ENCODE results near the gene FMO1. TPM values are rescaled to one million over a fixed set of nuclear protein-coding genes. Genes with fewer than 3 reads are reported as not detected.

The FMO1 gene
- not detected for polyA plus RNA-seq (2012; ENCODE audit: missing spikeins)

GRCh38 chr1:171248302-171248701 is at the start of gene FMO1:
Gene FMO1 (plus strand): TSS chr1:171248494. CDS start chr1:171258088, 9,594 bp downstream.
- FAIRE-seq, result no peak
- no peak for DNase-seq (ENCODE audit: insufficient read length)
- TF ChIP-seq POLR2A (IDR thresholded peaks at IDR 0.05; ENCODE audit: low read depth, low read length), result no peak
- no peak for TF ChIP-seq TAF1 (IDR thresholded peaks at IDR 0.05; ENCODE audit: borderline replicate concordance, low read depth, low read length)
- no peak for TF ChIP-seq POLR2AphosphoS5 (IDR thresholded peaks at IDR 0.05; ENCODE audit: low read depth, low read length)

GRCh38 chr1:171204296-171204695 is 44.0 kb upstream of the FMO1 start:
- TF ChIP-seq TAF1 (IDR thresholded peaks at IDR 0.05; ENCODE audit: borderline replicate concordance, low read depth, low read length) (no peak), POLR2AphosphoS5 (IDR thresholded peaks at IDR 0.05; ENCODE audit: low read depth, low read length) (no peak), POLR2A (IDR thresholded peaks at IDR 0.05; ENCODE audit: low read depth, low read length) (no peak)
- FAIRE-seq (no peak), DNase-seq (ENCODE audit: insufficient read length) (no peak)

- FAIRE-seq, result no peak
- TF ChIP-seq POLR2AphosphoS5 (IDR thresholded peaks at IDR 0.05; ENCODE audit: low read depth, low read length) (no peak), POLR2A (IDR thresholded peaks at IDR 0.05; ENCODE audit: low read depth, low read length) (no peak), TAF1 (IDR thresholded peaks at IDR 0.05; ENCODE audit: borderline replicate concordance, low read depth, low read length) (no peak)
- no peak for DNase-seq (ENCODE audit: insufficient read length)
Measured at GRCh38 chr1:171206204-171206977, 41.9 kb upstream of the FMO1 start.

- DNase-seq (ENCODE audit: insufficient read length) (no peak), FAIRE-seq (no peak)
- TF ChIP-seq POLR2AphosphoS5 (IDR thresholded peaks at IDR 0.05; ENCODE audit: low read depth, low read length) (no peak), POLR2A (IDR thresholded peaks at IDR 0.05; ENCODE audit: low read depth, low read length) (no peak), TAF1 (IDR thresholded peaks at IDR 0.05; ENCODE audit: borderline replicate concordance, low read depth, low read length) (no peak)
Measured at GRCh38 chr1:171206978-171207355, 41.3 kb upstream of the FMO1 start.

GRCh38 chr1:171207377-171207776 is 40.9 kb upstream of the FMO1 start:
- no peak for FAIRE-seq
- TF ChIP-seq TAF1 (IDR thresholded peaks at IDR 0.05; ENCODE audit: borderline replicate concordance, low read depth, low read length) (no peak), POLR2AphosphoS5 (IDR thresholded peaks at IDR 0.05; ENCODE audit: low read depth, low read length) (no peak), POLR2A (IDR thresholded peaks at IDR 0.05; ENCODE audit: low read depth, low read length) (no peak)

GRCh38 chr1:171210355-171210754 is 37.9 kb upstream of the FMO1 start:
- peak; percentile 17 for FAIRE-seq

More at GRCh38 chr1:171207377-171207776, 40.9 kb upstream of the FMO1 start:
- DNase-seq (ENCODE audit: insufficient read length), result no peak

GRCh38 chr1:171212607-171213351 is 35.5 kb upstream of the FMO1 start:
- no peak for DNase-seq (ENCODE audit: insufficient read length)
- FAIRE-seq, result no peak
- TF ChIP-seq POLR2AphosphoS5 (IDR thresholded peaks at IDR 0.05; ENCODE audit: low read depth, low read length), result no peak
- no peak for TF ChIP-seq TAF1 (IDR thresholded peaks at IDR 0.05; ENCODE audit: borderline replicate concordance, low read depth, low read length)
- TF ChIP-seq POLR2A (IDR thresholded peaks at IDR 0.05; ENCODE audit: low read depth, low read length), result no peak

More at GRCh38 chr1:171210355-171210754, 37.9 kb upstream of the FMO1 start:
- TF ChIP-seq TAF1 (IDR thresholded peaks at IDR 0.05; ENCODE audit: borderline replicate concordance, low read depth, low read length), result no peak
- no peak for TF ChIP-seq POLR2AphosphoS5 (IDR thresholded peaks at IDR 0.05; ENCODE audit: low read depth, low read length)
- TF ChIP-seq POLR2A (IDR thresholded peaks at IDR 0.05; ENCODE audit: low read depth, low read length), result no peak
- DNase-seq (ENCODE audit: insufficient read length), result no peak

GRCh38 chr1:171213559-171214454 is 34.5 kb upstream of the FMO1 start:
- DNase-seq (ENCODE audit: insufficient read length) (no peak), FAIRE-seq (no peak)
- TF ChIP-seq POLR2AphosphoS5 (IDR thresholded peaks at IDR 0.05; ENCODE audit: low read depth, low read length) (no peak), POLR2A (IDR thresholded peaks at IDR 0.05; ENCODE audit: low read depth, low read length) (no peak), TAF1 (IDR thresholded peaks at IDR 0.05; ENCODE audit: borderline replicate concordance, low read depth, low read length) (no peak)

GRCh38 chr1:171217658-171218443 is 30.4 kb upstream of the FMO1 start:
- DNase-seq (ENCODE audit: insufficient read length) (no peak), FAIRE-seq (no peak)
- TF ChIP-seq POLR2AphosphoS5 (IDR thresholded peaks at IDR 0.05; ENCODE audit: low read depth, low read length) (no peak), POLR2A (IDR thresholded peaks at IDR 0.05; ENCODE audit: low read depth, low read length) (no peak), TAF1 (IDR thresholded peaks at IDR 0.05; ENCODE audit: borderline replicate concordance, low read depth, low read length) (no peak)

GRCh38 chr1:171218661-171219060 is 29.6 kb upstream of the FMO1 start:
- TF ChIP-seq TAF1 (IDR thresholded peaks at IDR 0.05; ENCODE audit: borderline replicate concordance, low read depth, low read length) (no peak), POLR2AphosphoS5 (IDR thresholded peaks at IDR 0.05; ENCODE audit: low read depth, low read length) (no peak), POLR2A (IDR thresholded peaks at IDR 0.05; ENCODE audit: low read depth, low read length) (no peak)
- DNase-seq (ENCODE audit: insufficient read length), result no peak
- FAIRE-seq, result no peak
